ENCODE results near the gene CNGB1. TPM values are rescaled to one million over a fixed set of nuclear protein-coding genes. Genes with fewer than 3 reads are reported as not detected.

Gene CNGB1
- total RNA-seq, 1 experiment from 2014 or later: not detected

DNA sequence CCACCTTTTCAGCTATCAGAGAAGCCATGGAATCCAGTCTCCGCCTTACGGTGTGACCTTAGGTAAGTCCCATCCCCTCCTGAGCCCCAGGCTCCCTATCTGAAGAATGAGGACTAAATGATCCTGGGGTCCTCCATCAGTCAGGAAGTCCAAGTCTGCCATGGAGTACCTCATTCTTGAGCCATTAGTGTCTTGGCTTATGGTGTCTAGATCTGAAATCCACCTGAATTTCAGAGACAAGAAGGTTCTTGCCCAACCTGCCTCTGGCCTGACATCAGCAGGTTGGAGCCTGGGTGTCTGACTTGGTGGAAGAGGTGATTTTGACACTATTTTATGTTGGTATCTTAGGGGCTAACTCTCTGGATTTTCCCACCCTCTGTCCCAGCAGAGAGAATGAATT, 47.1 kb downstream of the CNGB1 start:
- ChIA-PET POLR2A (ENCODE audit: low non-redundant PET) (no interaction called here), CTCF (no interaction called here)
- no peaks in the 10 kb centered on the region for H3K27me3 ChIP-seq (replicated peaks; ENCODE audit: insufficient read depth, low read depth, low read length, poor library complexity)
- no peaks in the 10 kb centered on the region for H3K9me3 ChIP-seq (ENCODE audit: low read depth, low read length, poor library complexity, severe bottlenecking)
- H3K4me1 ChIP-seq (ENCODE audit: insufficient read depth, low read length, poor library complexity, severe bottlenecking): no peaks in the 10 kb centered on the region
- no peak overlapping the region for H3K4me3 ChIP-seq (ENCODE audit: low read depth, low read length, poor library complexity, severe bottlenecking)
- no peak overlapping the region for H3K27ac ChIP-seq (ENCODE audit: low read depth, low read length, poor library complexity, severe bottlenecking)
- intact Hi-C loops (cut with micrococcal nuclease; ENCODE audit: unreplicated experiment): no loop called here
- TF ChIP-seq EZH2 (IDR thresholded peaks at IDR 0.05; ENCODE audit: borderline replicate concordance, low read depth, low read length, poor library complexity, severe bottlenecking): no peak
- TF ChIP-seq, protein P1, sequence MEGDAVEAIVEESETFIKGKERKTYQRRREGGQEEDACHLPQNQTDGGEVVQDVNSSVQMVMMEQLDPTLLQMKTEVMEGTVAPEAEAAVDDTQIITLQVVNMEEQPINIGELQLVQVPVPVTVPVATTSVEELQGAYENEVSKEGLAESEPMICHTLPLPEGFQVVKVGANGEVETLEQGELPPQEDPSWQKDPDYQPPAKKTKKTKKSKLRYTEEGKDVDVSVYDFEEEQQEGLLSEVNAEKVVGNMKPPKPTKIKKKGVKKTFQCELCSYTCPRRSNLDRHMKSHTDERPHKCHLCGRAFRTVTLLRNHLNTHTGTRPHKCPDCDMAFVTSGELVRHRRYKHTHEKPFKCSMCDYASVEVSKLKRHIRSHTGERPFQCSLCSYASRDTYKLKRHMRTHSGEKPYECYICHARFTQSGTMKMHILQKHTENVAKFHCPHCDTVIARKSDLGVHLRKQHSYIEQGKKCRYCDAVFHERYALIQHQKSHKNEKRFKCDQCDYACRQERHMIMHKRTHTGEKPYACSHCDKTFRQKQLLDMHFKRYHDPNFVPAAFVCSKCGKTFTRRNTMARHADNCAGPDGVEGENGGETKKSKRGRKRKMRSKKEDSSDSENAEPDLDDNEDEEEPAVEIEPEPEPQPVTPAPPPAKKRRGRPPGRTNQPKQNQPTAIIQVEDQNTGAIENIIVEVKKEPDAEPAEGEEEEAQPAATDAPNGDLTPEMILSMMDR (conservative IDR thresholded peaks at IDR 0.05; ENCODE audit: low read depth, low read length): no peak
- BruUV-seq (replicated peaks): no TSS peak
- H3K36me3 ChIP-seq (ENCODE audit: insufficient read depth, low read length, poor library complexity, severe bottlenecking): no peaks in the 10 kb centered on the region
- DNase-seq (ENCODE audit: low spot score): no peak

DNA sequence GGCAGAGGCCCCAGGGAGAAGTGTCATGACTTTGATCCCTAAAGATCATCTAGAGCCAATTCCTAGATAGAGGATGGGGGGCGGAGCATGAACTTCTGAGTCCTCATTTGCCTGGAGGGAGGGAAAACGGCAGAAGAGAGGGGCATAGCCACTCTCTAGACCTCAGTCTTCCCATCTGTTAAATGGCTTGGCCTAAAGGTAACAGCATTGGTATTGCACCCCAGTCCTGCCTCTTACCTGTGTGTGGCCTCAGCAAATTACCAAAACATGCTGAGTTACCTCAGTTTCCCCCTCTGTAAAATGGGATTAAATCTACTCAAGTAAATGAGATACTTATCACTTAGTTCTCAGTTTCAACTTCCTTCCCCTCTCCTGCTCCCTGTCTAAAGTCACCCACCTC, 47.5 kb downstream of the CNGB1 start:
- Histone ChIP-seq H3K4me1 (ENCODE audit: insufficient read depth, low read length, poor library complexity, severe bottlenecking) (no peaks in the 10 kb centered on the region), H3K27ac (ENCODE audit: low read depth, low read length, poor library complexity, severe bottlenecking) (no peak overlapping the region), H3K4me3 (ENCODE audit: low read depth, low read length, poor library complexity, severe bottlenecking) (no peak overlapping the region), H3K9me3 (ENCODE audit: low read depth, low read length, poor library complexity, severe bottlenecking) (no peaks in the 10 kb centered on the region), H3K27me3 (replicated peaks; ENCODE audit: insufficient read depth, low read depth, low read length, poor library complexity) (no peaks in the 10 kb centered on the region), H3K36me3 (ENCODE audit: insufficient read depth, low read length, poor library complexity, severe bottlenecking) (no peaks in the 10 kb centered on the region)
- BruUV-seq (replicated peaks): no TSS peak
- DNase-seq (ENCODE audit: low spot score): no peak
- intact Hi-C loops (cut with micrococcal nuclease; ENCODE audit: unreplicated experiment): no loop called here
- POLR2A ChIA-PET (ENCODE audit: low non-redundant PET): no interaction called here
- TF ChIP-seq EZH2 (IDR thresholded peaks at IDR 0.05; ENCODE audit: borderline replicate concordance, low read depth, low read length, poor library complexity, severe bottlenecking): no peak
- TF ChIP-seq, protein P1 (conservative IDR thresholded peaks at IDR 0.05; ENCODE audit: low read depth, low read length): no peak
- CTCF ChIA-PET: no interaction called here

DNA sequence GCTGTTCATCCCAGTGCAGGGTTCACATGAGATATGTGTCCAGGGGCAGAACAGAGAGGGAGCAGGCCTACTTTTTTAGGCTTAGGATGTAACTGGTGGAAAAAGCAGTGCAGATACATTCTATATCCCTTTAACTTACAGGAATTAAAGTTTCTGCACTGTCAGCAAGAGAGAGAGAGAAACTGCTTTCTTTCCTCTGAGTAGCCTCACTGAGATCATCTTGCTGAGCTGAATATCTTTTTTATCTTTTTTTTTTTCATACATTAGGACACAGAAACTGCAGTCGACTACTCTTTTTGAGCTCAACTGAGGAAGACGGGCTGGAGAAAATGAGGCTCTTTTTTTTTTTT, 50.1 kb downstream of the CNGB1 start:
- no TSS peak for BruUV-seq (replicated peaks)
- no peak for DNase-seq (ENCODE audit: low spot score)
- no peak for TF ChIP-seq EZH2 (IDR thresholded peaks at IDR 0.05; ENCODE audit: borderline replicate concordance, low read depth, low read length, poor library complexity, severe bottlenecking)
- TF ChIP-seq, protein P1 (conservative IDR thresholded peaks at IDR 0.05; ENCODE audit: low read depth, low read length): no peak
- POLR2A ChIA-PET (ENCODE audit: low non-redundant PET): interaction anchor here (0.7 kb wide), 1 partner anchor 814 kb away, joined by 14 read pairs; no protein-coding TSS in a partner anchor
- CTCF ChIA-PET: no interaction called here
- Histone ChIP-seq H3K9me3 (ENCODE audit: low read depth, low read length, poor library complexity, severe bottlenecking) (no peaks in the 10 kb centered on the region), H3K4me1 (ENCODE audit: insufficient read depth, low read length, poor library complexity, severe bottlenecking) (no peaks in the 10 kb centered on the region), H3K36me3 (ENCODE audit: insufficient read depth, low read length, poor library complexity, severe bottlenecking) (no peaks in the 10 kb centered on the region), H3K4me3 (ENCODE audit: low read depth, low read length, poor library complexity, severe bottlenecking) (no peak overlapping the region), H3K27ac (ENCODE audit: low read depth, low read length, poor library complexity, severe bottlenecking) (no peak overlapping the region), H3K27me3 (replicated peaks; ENCODE audit: insufficient read depth, low read depth, low read length, poor library complexity) (no peaks in the 10 kb centered on the region)
- intact Hi-C loops (cut with micrococcal nuclease; ENCODE audit: unreplicated experiment): no loop called here

All from A673 (cell line).